Right forelimb (tissue), 1 donor: Measurements from ENCODE around the gene GRAMD2B.
A peak's percentile ranks its signal among the peaks of the same experiment; 100 is the strongest.

ENCODE experiments used
- DNase-seq: peaks from one replicate; pipeline ENCODE4 v3.0.0-alpha.2; 2018

GRAMD2B gene

GRCh38 chr5:126483156-126483555, 59.9 kb downstream of the GRAMD2B start:
- no peak for DNase-seq

GRCh38 chr5:126484253-126484652, 61.0 kb downstream of the GRAMD2B start:
- no peak for DNase-seq

- DNase-seq: no peak
Measured at GRCh38 chr5:126486332-126486731, 63.1 kb downstream of the GRAMD2B start.

- no peak for DNase-seq
Measured at GRCh38 chr5:126487596-126487995, 64.4 kb downstream of the GRAMD2B start.

GRCh38 chr5:126488443-126489065, 65.3 kb downstream of the GRAMD2B start:
- DNase-seq: no peak

- DNase-seq: peak; percentile 60
Measured at GRCh38 chr5:126490167-126490940, 67.1 kb downstream of the GRAMD2B start.

GRCh38 chr5:126492939-126493338, 69.7 kb downstream of the GRAMD2B start:
- DNase-seq: no peak

- DNase-seq: no peak
Measured at GRCh38 chr5:126494393-126494792, 71.2 kb downstream of the GRAMD2B start.

- no peak for DNase-seq
Measured at GRCh38 chr5:126497506-126497905, 74.3 kb downstream of the GRAMD2B start.

- DNase-seq: no peak
Measured at GRCh38 chr5:126499278-126499677, 76.1 kb downstream of the GRAMD2B start.

GRCh38 chr5:126499853-126500342, 76.7 kb downstream of the GRAMD2B start:
- no peak for DNase-seq

GRCh38 chr5:126501448-126501847, 78.2 kb downstream of the GRAMD2B start:
- DNase-seq: no peak

GRCh38 chr5:126503602-126504104, 80.4 kb downstream of the GRAMD2B start:
- DNase-seq: no peak

GRCh38 chr5:126506079-126506478, 82.9 kb downstream of the GRAMD2B start:
- no peak for DNase-seq

- no peak for DNase-seq
Measured at GRCh38 chr5:126508251-126508961, 85.2 kb downstream of the GRAMD2B start.

- no peak for DNase-seq
Measured at GRCh38 chr5:126508962-126509279, 85.7 kb downstream of the GRAMD2B start.

- no peak for DNase-seq
Measured at GRCh38 chr5:126509339-126509738, 86.1 kb downstream of the GRAMD2B start.

GRCh38 chr5:126511961-126512360, 88.8 kb downstream of the GRAMD2B start:
- no peak for DNase-seq

- no peak for DNase-seq
Measured at GRCh38 chr5:126512451-126512850, 89.2 kb downstream of the GRAMD2B start.

GRCh38 chr5:126513302-126513701, 90.1 kb downstream of the GRAMD2B start:
- DNase-seq: no peak

- no peak for DNase-seq
Measured at GRCh38 chr5:126513703-126514102, 90.5 kb downstream of the GRAMD2B start.

GRCh38 chr5:126514131-126514557, 90.9 kb downstream of the GRAMD2B start:
- no peak for DNase-seq

- DNase-seq: no peak
Measured at GRCh38 chr5:126514558-126515141, 91.4 kb downstream of the GRAMD2B start.
